MM.1S (cell line): Measurements from ENCODE around the gene TAS2R42.

Source experiments
- EZH2 ChIP-seq: fragments of 300-600 bp; sonication (generic); optimal IDR thresholded peaks from 2 replicates; pipeline ENCODE3; 2017; ENCODE audit warnings: low read depth, mild to moderate bottlenecking, antibody characterized with exemption, low read length, mixed read lengths
- EZH2phosphoT487 ChIP-seq: fragments of 300-600 bp; sonication (generic); IDR thresholded peaks from 2 replicates; pipeline ENCODE4 v1.6.1; 2018; ENCODE audit warnings: antibody characterized with exemption, low read length
- TF ChIP-seq, protein P1 (sequence below): fragments of 300-600 bp; sonication (generic); IDR thresholded peaks from 2 replicates; pipeline ENCODE4 v1.5.1; 2016; ENCODE audit warnings: antibody characterized with exemption, low read length, mixed read lengths

DNA sequence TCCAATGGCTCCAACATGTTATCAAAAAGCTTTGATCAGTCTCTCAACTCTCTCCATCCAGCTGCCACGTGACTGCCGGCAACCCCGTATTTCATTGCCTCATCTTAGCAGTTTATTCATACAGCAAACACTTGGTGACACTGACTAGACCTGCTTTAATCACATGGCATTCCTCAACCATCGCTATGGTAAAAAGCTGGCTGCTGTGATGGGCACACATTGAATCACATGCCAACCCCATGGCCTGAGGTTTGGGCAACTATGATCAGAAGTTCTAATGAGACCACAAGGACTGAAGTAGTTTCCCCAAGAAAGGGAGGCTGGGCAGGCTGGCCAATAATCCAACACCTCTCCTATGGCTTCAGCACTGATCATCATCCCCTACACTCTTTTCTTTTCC, 40.6 kb upstream of the TAS2R42 start:
- TF ChIP-seq, protein P1, sequence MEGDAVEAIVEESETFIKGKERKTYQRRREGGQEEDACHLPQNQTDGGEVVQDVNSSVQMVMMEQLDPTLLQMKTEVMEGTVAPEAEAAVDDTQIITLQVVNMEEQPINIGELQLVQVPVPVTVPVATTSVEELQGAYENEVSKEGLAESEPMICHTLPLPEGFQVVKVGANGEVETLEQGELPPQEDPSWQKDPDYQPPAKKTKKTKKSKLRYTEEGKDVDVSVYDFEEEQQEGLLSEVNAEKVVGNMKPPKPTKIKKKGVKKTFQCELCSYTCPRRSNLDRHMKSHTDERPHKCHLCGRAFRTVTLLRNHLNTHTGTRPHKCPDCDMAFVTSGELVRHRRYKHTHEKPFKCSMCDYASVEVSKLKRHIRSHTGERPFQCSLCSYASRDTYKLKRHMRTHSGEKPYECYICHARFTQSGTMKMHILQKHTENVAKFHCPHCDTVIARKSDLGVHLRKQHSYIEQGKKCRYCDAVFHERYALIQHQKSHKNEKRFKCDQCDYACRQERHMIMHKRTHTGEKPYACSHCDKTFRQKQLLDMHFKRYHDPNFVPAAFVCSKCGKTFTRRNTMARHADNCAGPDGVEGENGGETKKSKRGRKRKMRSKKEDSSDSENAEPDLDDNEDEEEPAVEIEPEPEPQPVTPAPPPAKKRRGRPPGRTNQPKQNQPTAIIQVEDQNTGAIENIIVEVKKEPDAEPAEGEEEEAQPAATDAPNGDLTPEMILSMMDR, result no peak
- TF ChIP-seq EZH2 (no peak), EZH2phosphoT487 (no peak)
